H1 (cell line): Measurements from ENCODE around the gene AIFM3. TPM values are rescaled to one million over a fixed set of nuclear protein-coding genes. Genes with fewer than 3 reads are reported as not detected.

Source experiments
- GABPA ChIP-seq: IDR thresholded peaks from 2 replicates; pipeline ENCODE4 v1.6.1; 2011; ENCODE audit warnings: mild to moderate bottlenecking, low read length, moderate library complexity, borderline replicate concordance; ENCODE audit not compliant: insufficient read depth
- polyA plus RNA-seq, 7 experiments: library from polyadenylated mRNA; depleted of rRNA in 3 of 7; stranded (reverse) in 5 of 7; unstranded in 2 of 7; fragments of >200 nt in 5 of 7; fragments of 200-250 nt in 2 of 7; gene quantifications; 1 replicate in 5 of 7; 2 replicates in 1 of 7; 4 replicates in 1 of 7; pipeline versions ENCODE4 v1.2.1 to v1.2.3, GENCODE V29; 2011 to 2013; ENCODE audit warnings: missing spikeins in 2 of 7, mixed read lengths in 2 of 7
- total RNA-seq: library from RNA; stranded (reverse); fragmentation: NEBNext Ultra II Directional; extraction: Animal tissue kit (Norgen Biotek cat#: 25700); gene quantifications from 2 replicates; pipeline ENCODE4 v1.2.1, GENCODE V29; 2021

The AIFM3 gene
- total and polyA plus RNA-seq, 2 of the 8 experiments (the other 6 are each of a cell fraction or from before 2014, with no cell fraction given): 0.86 to 1.4 TPM

- TF ChIP-seq GABPA: no peak
Observed at GRCh38 chr22:20956258-20957101, 10.6 kb upstream of the AIFM3 start (continued).
